IPS-18a (cell line): Measurements from ENCODE around the gene OR56A3.
"Not testable (repeated sequence)": the region's sequence is repeated elsewhere in the genome, so short reads cannot be mapped to it uniquely, and the experiment has no call there.

ENCODE experiments used
- H3K27ac ChIP-seq: one replicate; pipeline ENCODE4 v1.5.1; 2013; ENCODE audit warnings: low read length
- H3K27me3 ChIP-seq: one replicate; pipeline ENCODE4 v1.6.1; 2013; ENCODE audit warnings: mild to moderate bottlenecking, low read length; ENCODE audit not compliant: control insufficient read depth, insufficient read depth
- H3K36me3 ChIP-seq: one replicate; pipeline ENCODE4 v1.6.1; 2013; ENCODE audit warnings: low read depth, low read length; ENCODE audit not compliant: control insufficient read depth
- H3K4me1 ChIP-seq: one replicate; pipeline ENCODE4 v1.6.1; 2013; ENCODE audit warnings: low read depth, low read length; ENCODE audit not compliant: control insufficient read depth
- H3K4me3 ChIP-seq: one replicate; pipeline ENCODE4 v1.5.1; 2013; ENCODE audit warnings: low read length
- H3K9ac ChIP-seq: one replicate; pipeline ENCODE4 v1.6.1; 2013; ENCODE audit warnings: mild to moderate bottlenecking, low read length, moderate library complexity
- H3K9me3 ChIP-seq: one replicate; pipeline ENCODE4 v1.6.1; 2013; ENCODE audit warnings: low read depth, low read length; ENCODE audit not compliant: control insufficient read depth

Gene OR56A3

GRCh38 chr11:5932671-5933070 is 9.4 kb upstream of the OR56A3 start:
- Histone ChIP-seq H3K27ac (no peak overlapping the region), H3K27me3 (no peaks in the 10 kb centered on the region), H3K9me3 (no peaks in the 10 kb centered on the region), H3K36me3 (no peaks in the 10 kb centered on the region), H3K4me3 (no peak overlapping the region), H3K4me1 (no peaks in the 10 kb centered on the region), H3K9ac (no peak overlapping the region)

GRCh38 chr11:5933116-5933515 is 8.9 kb upstream of the OR56A3 start:
- Histone ChIP-seq H3K9me3 (no peaks in the 10 kb centered on the region), H3K9ac (no peak overlapping the region), H3K4me3 (no peak overlapping the region)

GRCh38 chr11:5937868-5938602 is 4.0 kb upstream of the OR56A3 start:
- H3K27me3 ChIP-seq: no peaks in the 10 kb centered on the region
- H3K9me3 ChIP-seq: no peaks in the 10 kb centered on the region
- no peak overlapping the region for H3K27ac ChIP-seq
- no peaks in the 10 kb centered on the region for H3K36me3 ChIP-seq
- H3K4me1 ChIP-seq: no peaks in the 10 kb centered on the region
- H3K9ac ChIP-seq: no peak overlapping the region
- no peak overlapping the region for H3K4me3 ChIP-seq

More at GRCh38 chr11:5933116-5933515, 8.9 kb upstream of the OR56A3 start:
- Histone ChIP-seq H3K4me1 (no peaks in the 10 kb centered on the region), H3K36me3 (no peaks in the 10 kb centered on the region), H3K27ac (no peak overlapping the region), H3K27me3 (no peaks in the 10 kb centered on the region)

GRCh38 chr11:5938603-5938965 is 3.5 kb upstream of the OR56A3 start:
- Histone ChIP-seq H3K36me3 (no peaks in the 10 kb centered on the region), H3K9me3 (no peaks in the 10 kb centered on the region), H3K27me3 (no peaks in the 10 kb centered on the region), H3K27ac (no peak overlapping the region), H3K4me1 (no peaks in the 10 kb centered on the region), H3K9ac (no peak overlapping the region), H3K4me3 (no peak overlapping the region)

- Histone ChIP-seq H3K27ac (no peak overlapping the region), H3K9ac (no peak overlapping the region), H3K4me1 (no peaks in the 10 kb centered on the region), H3K9me3 (no peaks in the 10 kb centered on the region), H3K4me3 (no peak overlapping the region), H3K27me3 (no peaks in the 10 kb centered on the region), H3K36me3 (no peaks in the 10 kb centered on the region)
Observed at GRCh38 chr11:5940748-5941147, 1.3 kb upstream of the OR56A3 start.

GRCh38 chr11:5955586-5955985 is 13.5 kb downstream of the OR56A3 start:
- Histone ChIP-seq H3K9ac (no peak overlapping the region), H3K4me1 (no peaks in the 10 kb centered on the region), H3K27ac (no peak overlapping the region), H3K4me3 (no peak overlapping the region), H3K36me3 (no peaks in the 10 kb centered on the region), H3K27me3 (no peaks in the 10 kb centered on the region), H3K9me3 (peaks cover 2% of the 10 kb centered on the region)

GRCh38 chr11:5960704-5961320 is 18.8 kb downstream of the OR56A3 start:
- H3K36me3 ChIP-seq, H3K27me3 ChIP-seq, H3K27ac ChIP-seq, H3K4me3 ChIP-seq, H3K9me3 ChIP-seq, H3K9ac ChIP-seq, H3K4me1 ChIP-seq: not testable (repeated sequence)

- H3K4me1 ChIP-seq: no peaks in the 10 kb centered on the region
- peaks cover 5% of the 10 kb centered on the region for H3K9me3 ChIP-seq
- H3K27ac ChIP-seq: no peak overlapping the region
- no peaks in the 10 kb centered on the region for H3K36me3 ChIP-seq
- no peak overlapping the region for H3K9ac ChIP-seq
- no peaks in the 10 kb centered on the region for H3K27me3 ChIP-seq
- H3K4me3 ChIP-seq: no peak overlapping the region
Observed at GRCh38 chr11:5966958-5967357, 24.9 kb downstream of the OR56A3 start.

- no peaks in the 10 kb centered on the region for H3K27me3 ChIP-seq
- H3K36me3 ChIP-seq: no peaks in the 10 kb centered on the region
- H3K4me1 ChIP-seq: no peaks in the 10 kb centered on the region
Observed at GRCh38 chr11:5967708-5968107, 25.7 kb downstream of the OR56A3 start.

GRCh38 chr11:5968394-5968793 is 26.3 kb downstream of the OR56A3 start, which contains the start of gene OR56A5:
TSS of gene OR56A5 (minus strand) at chr11:5968494. CDS start at chr11:5968494, 0 bp downstream.
- H3K36me3 ChIP-seq: no peaks in the 10 kb centered on the region
- no peak within 1 kb of the TSS for H3K27ac ChIP-seq
- no peaks in the 10 kb centered on the region for H3K4me1 ChIP-seq
- no peak within 1 kb of the TSS for H3K9ac ChIP-seq
- H3K9me3 ChIP-seq: peaks cover 5% of the 10 kb centered on the region
- no peaks in the 10 kb centered on the region for H3K27me3 ChIP-seq
- H3K4me3 ChIP-seq: no peak within 1 kb of the TSS

More at GRCh38 chr11:5967708-5968107, 25.7 kb downstream of the OR56A3 start:
- peaks cover 5% of the 10 kb centered on the region for H3K9me3 ChIP-seq
- H3K4me3 ChIP-seq: no peak overlapping the region
- no peak overlapping the region for H3K27ac ChIP-seq
- no peak overlapping the region for H3K9ac ChIP-seq

- H3K27ac ChIP-seq: no peak overlapping the region
- no peaks in the 10 kb centered on the region for H3K27me3 ChIP-seq
- no peaks in the 10 kb centered on the region for H3K36me3 ChIP-seq
- no peaks in the 10 kb centered on the region for H3K9me3 ChIP-seq
- no peaks in the 10 kb centered on the region for H3K4me1 ChIP-seq
- no peak overlapping the region for H3K4me3 ChIP-seq
- no peak overlapping the region for H3K9ac ChIP-seq
Observed at GRCh38 chr11:5973530-5973929, 31.5 kb downstream of the OR56A3 start.

GRCh38 chr11:5983443-5983842 is 41.4 kb downstream of the OR56A3 start:
- no peak overlapping the region for H3K27ac ChIP-seq
- no peaks in the 10 kb centered on the region for H3K27me3 ChIP-seq

More at GRCh38 chr11:5983443-5983842, 41.4 kb downstream of the OR56A3 start:
- Histone ChIP-seq H3K9me3 (no peaks in the 10 kb centered on the region), H3K36me3 (no peaks in the 10 kb centered on the region), H3K9ac (no peak overlapping the region), H3K4me3 (no peak overlapping the region), H3K4me1 (no peaks in the 10 kb centered on the region)
